ENCODE data around the gene RAB3B. TPM values are rescaled to one million over a fixed set of nuclear protein-coding genes. Genes with fewer than 3 reads are reported as not detected.
"Not testable (repeated sequence)": the region's sequence is repeated elsewhere in the genome, so short reads cannot be mapped to it uniquely, and the experiment has no call there.

RAB3B gene
- total RNA-seq, 1 donor from 2014 or later: 32.8 TPM

DNA sequence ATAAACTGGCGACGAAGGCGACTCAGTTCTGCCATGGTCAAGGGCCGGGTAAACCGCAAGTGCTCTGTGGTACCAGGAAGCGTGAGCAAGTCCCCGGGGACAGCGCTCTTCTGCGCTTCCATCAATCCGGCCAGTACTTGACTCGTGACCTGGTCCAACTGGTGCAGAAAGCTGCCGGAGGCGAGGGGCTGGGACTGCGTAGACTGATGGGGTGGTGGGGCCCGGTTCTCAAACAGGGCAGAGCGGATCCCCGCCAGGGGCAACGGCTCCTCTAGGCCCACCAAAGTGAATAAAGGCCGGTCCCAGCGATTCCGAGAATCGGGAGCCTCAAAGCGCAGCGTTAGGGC lies 42.3 kb upstream of the RAB3B start:
- DNase-seq (ENCODE audit: low spot score): no peak
- peaks cover 3% of the 10 kb centered on the region for H3K36me3 Mint-ChIP-seq (ENCODE audit: low read depth)
- H3K27ac Mint-ChIP-seq (ENCODE audit: unreplicated experiment): peak overlapping the region; percentile 98
- H3K9me3 Mint-ChIP-seq (ENCODE audit: low read depth): no peaks in the 10 kb centered on the region
- peaks cover 37% of the 10 kb centered on the region for H3K4me1 Mint-ChIP-seq (ENCODE audit: low read depth)
- H3K4me3 Mint-ChIP-seq (ENCODE audit: unreplicated experiment): peak overlapping the region; percentile 88
- no peaks in the 10 kb centered on the region for H3K27me3 Mint-ChIP-seq (ENCODE audit: low read depth)
- no peak for TF ChIP-seq CTCF (IDR thresholded peaks at IDR 0.05)

DNA sequence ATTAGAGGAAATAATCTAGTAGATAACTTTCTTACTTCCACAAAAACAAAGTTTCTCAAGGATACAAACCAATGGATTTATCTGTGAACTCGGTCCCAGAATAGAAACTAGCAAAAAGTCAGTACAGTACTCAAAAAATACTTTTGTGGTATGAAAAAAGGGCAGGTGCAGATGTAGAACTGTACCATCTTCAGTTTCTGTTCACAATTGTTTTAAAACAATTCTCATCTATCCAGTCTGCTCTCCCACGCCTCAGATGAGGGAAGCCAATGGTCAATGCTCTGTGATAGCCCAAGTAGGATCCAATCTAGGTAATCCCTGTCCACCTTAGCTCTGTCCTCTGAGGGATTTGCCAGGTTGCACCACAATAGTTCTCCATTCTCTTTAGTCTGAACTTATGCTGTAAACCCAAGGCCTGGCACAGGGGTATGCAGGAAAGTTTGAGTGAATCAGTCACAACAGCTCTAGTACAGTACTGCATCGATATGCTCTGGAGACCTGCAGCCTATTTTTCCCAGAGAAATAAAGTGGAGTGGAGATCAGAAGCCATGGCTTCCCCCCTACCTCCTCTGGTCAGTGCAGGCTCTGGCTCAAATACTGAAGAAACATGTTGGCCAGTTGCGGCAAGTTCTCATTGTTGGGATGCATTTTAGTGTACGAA lies 41.8 kb upstream of the RAB3B start:
- Mint-ChIP-seq H3K4me1 (ENCODE audit: low read depth) (peaks cover 37% of the 10 kb centered on the region), H3K4me3 (ENCODE audit: unreplicated experiment) (peak overlapping the region; percentile 88), H3K9me3 (ENCODE audit: low read depth) (no peaks in the 10 kb centered on the region), H3K27me3 (ENCODE audit: low read depth) (no peaks in the 10 kb centered on the region), H3K36me3 (ENCODE audit: low read depth) (peaks cover 3% of the 10 kb centered on the region), H3K27ac (ENCODE audit: unreplicated experiment) (peak overlapping the region; percentile 98)
- TF ChIP-seq CTCF (IDR thresholded peaks at IDR 0.05): no peak
- DNase-seq (ENCODE audit: low spot score): no peak

DNA sequence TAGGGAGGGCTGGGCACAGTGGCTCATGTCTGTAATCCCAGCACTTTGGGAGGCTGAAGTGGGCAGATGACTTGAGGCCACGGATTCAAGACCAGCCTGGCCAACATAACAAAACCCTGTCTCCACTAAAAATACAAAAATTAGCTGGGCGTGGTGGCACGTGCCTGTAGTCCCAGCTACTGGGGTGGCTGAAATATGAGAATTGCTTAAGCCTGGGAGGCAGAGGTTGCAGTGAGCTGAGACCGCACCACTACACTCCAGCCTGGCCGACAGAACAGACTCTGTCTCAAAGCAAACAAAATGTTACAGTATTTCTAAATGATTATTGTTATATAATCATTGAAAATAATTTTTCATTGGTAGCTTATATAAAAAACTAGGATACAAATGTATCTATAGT lies 38.3 kb upstream of the RAB3B start:
- Mint-ChIP-seq H3K36me3 (ENCODE audit: low read depth) (peaks cover 17% of the 10 kb centered on the region), H3K4me1 (ENCODE audit: low read depth) (peaks cover 32% of the 10 kb centered on the region)
- H3K9me3 Mint-ChIP-seq (ENCODE audit: low read depth); H3K27me3 Mint-ChIP-seq (ENCODE audit: low read depth); H3K4me3 Mint-ChIP-seq (ENCODE audit: unreplicated experiment); DNase-seq (ENCODE audit: low spot score); H3K27ac Mint-ChIP-seq (ENCODE audit: unreplicated experiment): not testable (repeated sequence)

DNA sequence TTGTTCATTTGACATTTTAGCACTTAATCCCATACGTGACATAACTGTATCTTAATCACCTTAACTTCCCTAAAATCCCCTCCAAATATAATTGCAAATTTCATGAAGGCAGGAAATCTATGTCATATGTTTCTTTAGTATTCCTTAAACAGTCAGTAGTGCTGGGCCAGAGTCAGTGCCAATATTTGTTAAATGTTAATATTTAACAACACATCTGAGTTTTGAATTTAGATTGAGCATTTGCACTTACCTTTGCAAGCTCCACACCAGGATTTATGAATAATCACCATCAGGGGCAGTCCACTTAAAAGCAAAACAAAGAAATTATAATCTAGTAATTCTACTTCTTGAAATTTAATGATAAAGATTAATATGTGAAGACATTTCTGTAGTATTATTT lies 37.8 kb upstream of the RAB3B start:
- no peaks in the 10 kb centered on the region for H3K9me3 Mint-ChIP-seq (ENCODE audit: low read depth)
- no peak for TF ChIP-seq CTCF (IDR thresholded peaks at IDR 0.05)
- no peak for DNase-seq (ENCODE audit: low spot score)
- no peak overlapping the region for H3K27ac Mint-ChIP-seq (ENCODE audit: unreplicated experiment)
- H3K27me3 Mint-ChIP-seq (ENCODE audit: low read depth): no peaks in the 10 kb centered on the region
- peaks cover 19% of the 10 kb centered on the region for H3K36me3 Mint-ChIP-seq (ENCODE audit: low read depth)
- peaks cover 30% of the 10 kb centered on the region for H3K4me1 Mint-ChIP-seq (ENCODE audit: low read depth)
- H3K4me3 Mint-ChIP-seq (ENCODE audit: unreplicated experiment): no peak overlapping the region

DNA sequence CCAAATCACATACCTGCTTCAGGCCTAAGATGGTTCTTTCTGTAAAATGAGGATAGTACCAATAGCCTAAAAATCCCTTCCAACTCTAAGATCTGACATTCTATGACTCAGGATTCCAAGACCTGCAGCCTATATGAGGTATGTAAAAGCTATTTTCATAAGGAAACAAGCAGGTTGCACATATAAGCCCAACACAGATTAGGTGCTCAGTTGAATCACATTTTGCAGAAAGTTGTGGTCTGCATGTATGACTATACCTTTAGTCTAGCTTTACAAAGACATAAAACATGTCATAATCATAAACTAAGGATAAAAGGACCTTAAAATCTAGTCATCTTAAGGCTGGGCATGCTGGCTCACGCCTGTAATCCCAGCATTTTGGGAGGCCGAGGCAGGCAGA lies 35.8 kb upstream of the RAB3B start:
- TF ChIP-seq CTCF (IDR thresholded peaks at IDR 0.05): no peak
- Mint-ChIP-seq H3K9me3 (ENCODE audit: low read depth) (no peaks in the 10 kb centered on the region), H3K27ac (ENCODE audit: unreplicated experiment) (no peak overlapping the region), H3K4me1 (ENCODE audit: low read depth) (peaks cover 15% of the 10 kb centered on the region), H3K4me3 (ENCODE audit: unreplicated experiment) (no peak overlapping the region), H3K27me3 (ENCODE audit: low read depth) (no peaks in the 10 kb centered on the region), H3K36me3 (ENCODE audit: low read depth) (peaks cover 33% of the 10 kb centered on the region)
- no peak for DNase-seq (ENCODE audit: low spot score)

DNA sequence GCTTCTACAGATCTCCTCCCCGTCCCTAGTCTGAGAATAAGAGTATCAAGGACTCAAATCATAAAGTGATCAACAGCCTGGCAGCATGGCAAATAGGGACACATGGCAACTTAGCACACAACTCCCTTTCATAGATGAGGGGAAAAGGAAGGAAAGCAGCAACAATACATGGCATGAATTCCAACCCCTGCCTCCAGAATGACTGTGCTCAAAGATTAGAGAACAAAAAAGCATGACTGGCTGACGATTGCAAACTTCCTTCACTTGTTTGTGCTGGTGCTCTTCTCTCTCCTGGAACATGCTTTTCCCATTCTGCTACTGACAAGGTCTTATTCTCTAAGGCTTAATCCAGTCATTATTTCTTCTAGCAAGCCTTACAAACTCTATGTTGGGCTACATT lies 31.6 kb upstream of the RAB3B start:
- Mint-ChIP-seq H3K9me3 (ENCODE audit: low read depth) (no peaks in the 10 kb centered on the region), H3K27ac (ENCODE audit: unreplicated experiment) (no peak overlapping the region), H3K36me3 (ENCODE audit: low read depth) (peaks cover 44% of the 10 kb centered on the region), H3K4me1 (ENCODE audit: low read depth) (no peaks in the 10 kb centered on the region), H3K27me3 (ENCODE audit: low read depth) (no peaks in the 10 kb centered on the region), H3K4me3 (ENCODE audit: unreplicated experiment) (no peak overlapping the region)
- TF ChIP-seq CTCF (IDR thresholded peaks at IDR 0.05): no peak
- no peak for DNase-seq (ENCODE audit: low spot score)

Data from chondrocyte (in vitro differentiated cells).